Rectal smooth muscle tissue (tissue), 1 donor: Measurements from ENCODE around the gene NCAM2.

Source experiments
- H3K27ac ChIP-seq: one replicate; pipeline ENCODE4 v1.7.0; 2013; ENCODE audit warnings: low read depth, low read length, inconsistent platforms
- H3K27me3 ChIP-seq: one replicate; pipeline ENCODE4 v1.7.0; 2013; ENCODE audit warnings: low read length; ENCODE audit not compliant: control insufficient read depth, insufficient read depth
- H3K36me3 ChIP-seq: one replicate; pipeline ENCODE4 v1.7.0; 2013; ENCODE audit warnings: low read length; ENCODE audit not compliant: control insufficient read depth, insufficient read depth
- H3K4me1 ChIP-seq: one replicate; pipeline ENCODE4 v1.7.0; 2013; ENCODE audit warnings: low read length; ENCODE audit not compliant: control insufficient read depth, insufficient read depth
- H3K4me3 ChIP-seq: one replicate; pipeline ENCODE4 v1.7.0; 2013; ENCODE audit warnings: low read length
- H3K9ac ChIP-seq: one replicate; pipeline ENCODE4 v1.7.0; 2013; ENCODE audit warnings: low read length

The NCAM2 gene

GRCh38 chr21:21188513-21189195 lies 190.4 kb downstream of the NCAM2 start:
- Histone ChIP-seq H3K4me1 (peaks cover 12% of the 10 kb centered on the region), H3K9ac (no peak overlapping the region), H3K4me3 (no peak overlapping the region), H3K27ac (no peak overlapping the region), H3K36me3 (no peaks in the 10 kb centered on the region), H3K27me3 (no peaks in the 10 kb centered on the region)

- Histone ChIP-seq H3K9ac (no peak overlapping the region), H3K4me3 (no peak overlapping the region), H3K27me3 (no peaks in the 10 kb centered on the region), H3K4me1 (peaks cover 29% of the 10 kb centered on the region), H3K27ac (peak overlapping the region; percentile 32), H3K36me3 (no peaks in the 10 kb centered on the region)
Observed at GRCh38 chr21:21195417-21195943, 197.3 kb downstream of the NCAM2 start.

GRCh38 chr21:21196087-21196486 lies 197.9 kb downstream of the NCAM2 start:
- Histone ChIP-seq H3K9ac (no peak overlapping the region), H3K36me3 (no peaks in the 10 kb centered on the region), H3K4me3 (no peak overlapping the region), H3K27me3 (no peaks in the 10 kb centered on the region), H3K4me1 (peaks cover 26% of the 10 kb centered on the region), H3K27ac (no peak overlapping the region)

- Histone ChIP-seq H3K4me3 (no peak overlapping the region), H3K36me3 (no peaks in the 10 kb centered on the region), H3K9ac (no peak overlapping the region), H3K27ac (no peak overlapping the region), H3K4me1 (peaks cover 30% of the 10 kb centered on the region), H3K27me3 (no peaks in the 10 kb centered on the region)
Observed at GRCh38 chr21:21196848-21197247, 198.6 kb downstream of the NCAM2 start.

- H3K36me3 ChIP-seq: no peaks in the 10 kb centered on the region
- H3K4me3 ChIP-seq: no peak overlapping the region
- H3K4me1 ChIP-seq: peaks cover 30% of the 10 kb centered on the region
- H3K27ac ChIP-seq: peak overlapping the region; percentile 72
- H3K9ac ChIP-seq: no peak overlapping the region
- H3K27me3 ChIP-seq: no peaks in the 10 kb centered on the region
Observed at GRCh38 chr21:21199342-21200102, 201.3 kb downstream of the NCAM2 start.

- H3K9ac ChIP-seq: no peak overlapping the region
- H3K4me3 ChIP-seq: no peak overlapping the region
Observed at GRCh38 chr21:21200103-21200938, 202.1 kb downstream of the NCAM2 start.

GRCh38 chr21:21200939-21201615 lies 202.9 kb downstream of the NCAM2 start:
- Histone ChIP-seq H3K9ac (no peak overlapping the region), H3K4me1 (peaks cover 20% of the 10 kb centered on the region), H3K27ac (peak overlapping the region; percentile 72), H3K36me3 (no peaks in the 10 kb centered on the region), H3K4me3 (peak overlapping the region; percentile 30), H3K27me3 (no peaks in the 10 kb centered on the region)

More at GRCh38 chr21:21200103-21200938, 202.1 kb downstream of the NCAM2 start:
- Histone ChIP-seq H3K27ac (peak overlapping the region; percentile 72), H3K4me1 (peaks cover 23% of the 10 kb centered on the region), H3K36me3 (no peaks in the 10 kb centered on the region), H3K27me3 (no peaks in the 10 kb centered on the region)

GRCh38 chr21:21203822-21204339 lies 205.7 kb downstream of the NCAM2 start:
- H3K27ac ChIP-seq: no peak overlapping the region

GRCh38 chr21:21204366-21204996 lies 206.3 kb downstream of the NCAM2 start:
- no peaks in the 10 kb centered on the region for H3K36me3 ChIP-seq
- peaks cover 12% of the 10 kb centered on the region for H3K4me1 ChIP-seq
- H3K27me3 ChIP-seq: no peaks in the 10 kb centered on the region
- H3K9ac ChIP-seq: no peak overlapping the region
- H3K4me3 ChIP-seq: no peak overlapping the region
- no peak overlapping the region for H3K27ac ChIP-seq

More at GRCh38 chr21:21203822-21204339, 205.7 kb downstream of the NCAM2 start:
- Histone ChIP-seq H3K27me3 (no peaks in the 10 kb centered on the region), H3K4me3 (no peak overlapping the region), H3K36me3 (no peaks in the 10 kb centered on the region), H3K9ac (no peak overlapping the region), H3K4me1 (peaks cover 16% of the 10 kb centered on the region)

- Histone ChIP-seq H3K9ac (no peak overlapping the region), H3K4me3 (no peak overlapping the region), H3K27me3 (no peaks in the 10 kb centered on the region), H3K27ac (no peak overlapping the region), H3K36me3 (no peaks in the 10 kb centered on the region), H3K4me1 (peaks cover 7% of the 10 kb centered on the region)
Observed at GRCh38 chr21:21205604-21206003, 207.4 kb downstream of the NCAM2 start.

GRCh38 chr21:21210552-21210951 lies 212.3 kb downstream of the NCAM2 start:
- Histone ChIP-seq H3K27me3 (no peaks in the 10 kb centered on the region), H3K9ac (no peak overlapping the region), H3K27ac (no peak overlapping the region), H3K4me3 (no peak overlapping the region), H3K36me3 (no peaks in the 10 kb centered on the region), H3K4me1 (no peaks in the 10 kb centered on the region)
